GM12875 (cell line): ENCODE data around the gene ACACB.
A peak's percentile ranks its signal among the peaks of the same experiment; 100 is the strongest.

Experiments used
- H3K4me3 ChIP-seq: one replicate; pipeline ENCODE4 v1.5.1; 2011; ENCODE audit warnings: low read depth, low read length, control low read depth
- TF ChIP-seq, protein P1 (sequence below): IDR thresholded peaks from 2 replicates; pipeline ENCODE4 v1.5.1; 2011; ENCODE audit warnings: low read depth, mild to moderate bottlenecking, control low read depth, inconsistent platforms, low read length, moderate library complexity, borderline replicate concordance; ENCODE audit not compliant: insufficient read depth

The ACACB gene

DNA sequence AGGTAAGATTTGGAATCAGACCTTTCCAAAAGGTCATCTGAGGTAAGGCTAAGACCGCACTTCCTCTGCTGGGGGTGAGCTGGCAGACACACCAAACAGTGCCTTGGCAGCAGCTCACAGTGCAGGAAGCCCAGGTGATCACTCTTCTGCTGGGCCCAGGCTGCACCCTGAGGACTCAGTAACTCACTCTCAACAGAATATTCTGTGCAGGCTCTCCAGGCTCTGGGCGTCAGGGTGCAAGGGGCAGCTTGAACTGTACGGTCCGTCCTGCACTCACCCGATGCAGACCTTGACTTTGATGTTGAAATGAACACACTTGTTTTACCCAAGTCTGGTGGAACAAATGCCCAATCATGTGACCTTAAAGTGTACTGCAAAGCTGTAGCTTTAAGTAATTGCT lies 29.1 kb upstream of the ACACB start:
- no peak overlapping the region for H3K4me3 ChIP-seq
- TF ChIP-seq, protein P1, sequence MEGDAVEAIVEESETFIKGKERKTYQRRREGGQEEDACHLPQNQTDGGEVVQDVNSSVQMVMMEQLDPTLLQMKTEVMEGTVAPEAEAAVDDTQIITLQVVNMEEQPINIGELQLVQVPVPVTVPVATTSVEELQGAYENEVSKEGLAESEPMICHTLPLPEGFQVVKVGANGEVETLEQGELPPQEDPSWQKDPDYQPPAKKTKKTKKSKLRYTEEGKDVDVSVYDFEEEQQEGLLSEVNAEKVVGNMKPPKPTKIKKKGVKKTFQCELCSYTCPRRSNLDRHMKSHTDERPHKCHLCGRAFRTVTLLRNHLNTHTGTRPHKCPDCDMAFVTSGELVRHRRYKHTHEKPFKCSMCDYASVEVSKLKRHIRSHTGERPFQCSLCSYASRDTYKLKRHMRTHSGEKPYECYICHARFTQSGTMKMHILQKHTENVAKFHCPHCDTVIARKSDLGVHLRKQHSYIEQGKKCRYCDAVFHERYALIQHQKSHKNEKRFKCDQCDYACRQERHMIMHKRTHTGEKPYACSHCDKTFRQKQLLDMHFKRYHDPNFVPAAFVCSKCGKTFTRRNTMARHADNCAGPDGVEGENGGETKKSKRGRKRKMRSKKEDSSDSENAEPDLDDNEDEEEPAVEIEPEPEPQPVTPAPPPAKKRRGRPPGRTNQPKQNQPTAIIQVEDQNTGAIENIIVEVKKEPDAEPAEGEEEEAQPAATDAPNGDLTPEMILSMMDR: no peak

DNA sequence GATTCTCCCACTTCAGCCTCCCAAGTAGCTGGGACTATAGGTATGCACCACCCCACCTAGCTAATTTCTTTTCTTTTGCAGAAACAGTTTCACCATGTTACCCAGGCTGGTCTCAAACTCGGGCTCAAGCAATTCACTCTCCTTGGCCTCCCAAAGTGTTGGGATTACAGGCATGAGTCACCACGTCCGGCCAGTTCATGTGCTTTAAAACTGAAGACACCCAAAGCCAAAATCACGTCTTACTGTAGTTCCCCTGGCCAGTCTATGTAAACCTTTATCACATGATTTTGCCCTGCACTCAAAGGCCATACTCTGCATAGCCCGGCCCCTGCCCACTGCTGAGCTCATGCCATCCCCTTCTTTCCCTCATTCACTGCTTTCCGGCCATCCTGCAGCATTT lies 27.6 kb upstream of the ACACB start:
- H3K4me3 ChIP-seq: no peak overlapping the region
- TF ChIP-seq, protein P1: no peak

DNA sequence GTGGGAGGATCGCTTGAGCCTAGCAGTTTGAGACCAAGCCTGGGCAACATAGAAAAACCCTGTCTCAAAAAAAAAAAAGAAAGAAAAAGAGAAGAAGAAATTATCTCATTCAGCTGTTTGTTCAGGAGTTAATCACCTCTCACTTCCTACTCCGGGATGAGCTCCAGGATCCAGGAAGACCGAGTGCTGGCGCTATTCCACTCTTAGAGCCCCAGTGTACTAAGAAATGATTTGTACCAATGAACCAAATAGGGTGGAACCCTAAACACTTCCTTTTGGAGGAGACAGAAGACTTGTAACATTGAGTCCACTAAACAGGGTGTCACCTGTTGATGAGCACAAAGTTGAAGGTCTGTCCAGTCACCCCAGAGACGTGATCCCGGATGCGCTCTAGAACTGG lies 26.7 kb upstream of the ACACB start:
- TF ChIP-seq, protein P1: no peak
- no peak overlapping the region for H3K4me3 ChIP-seq

DNA sequence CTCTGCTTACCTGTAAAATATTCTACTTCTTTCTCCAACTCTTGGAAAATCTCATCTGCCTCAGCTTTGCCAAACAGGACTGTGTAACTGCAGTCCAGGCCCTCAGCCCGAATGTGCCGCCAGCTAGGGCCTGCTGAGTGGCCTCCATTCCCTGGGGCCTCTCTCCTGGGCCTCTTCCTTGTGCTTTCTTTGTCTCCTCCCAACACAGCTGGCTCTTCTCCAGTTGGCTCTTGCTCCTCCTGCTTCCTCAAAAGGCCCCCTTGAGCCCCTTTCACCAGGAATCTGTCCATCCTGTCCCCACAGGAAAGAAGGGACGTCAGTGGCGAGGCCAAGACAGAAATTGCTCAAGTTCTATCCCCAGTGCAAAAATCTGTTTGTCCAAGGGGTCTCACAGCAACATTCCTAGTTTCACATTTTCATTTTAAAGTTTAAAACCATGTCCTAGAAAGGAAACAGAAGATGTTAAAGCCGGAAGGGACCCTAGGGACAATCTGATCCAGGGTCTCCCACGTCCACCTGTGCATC lies 23.8 kb upstream of the ACACB start:
- TF ChIP-seq, protein P1: no peak
- peak overlapping the region; percentile 55 for H3K4me3 ChIP-seq

DNA sequence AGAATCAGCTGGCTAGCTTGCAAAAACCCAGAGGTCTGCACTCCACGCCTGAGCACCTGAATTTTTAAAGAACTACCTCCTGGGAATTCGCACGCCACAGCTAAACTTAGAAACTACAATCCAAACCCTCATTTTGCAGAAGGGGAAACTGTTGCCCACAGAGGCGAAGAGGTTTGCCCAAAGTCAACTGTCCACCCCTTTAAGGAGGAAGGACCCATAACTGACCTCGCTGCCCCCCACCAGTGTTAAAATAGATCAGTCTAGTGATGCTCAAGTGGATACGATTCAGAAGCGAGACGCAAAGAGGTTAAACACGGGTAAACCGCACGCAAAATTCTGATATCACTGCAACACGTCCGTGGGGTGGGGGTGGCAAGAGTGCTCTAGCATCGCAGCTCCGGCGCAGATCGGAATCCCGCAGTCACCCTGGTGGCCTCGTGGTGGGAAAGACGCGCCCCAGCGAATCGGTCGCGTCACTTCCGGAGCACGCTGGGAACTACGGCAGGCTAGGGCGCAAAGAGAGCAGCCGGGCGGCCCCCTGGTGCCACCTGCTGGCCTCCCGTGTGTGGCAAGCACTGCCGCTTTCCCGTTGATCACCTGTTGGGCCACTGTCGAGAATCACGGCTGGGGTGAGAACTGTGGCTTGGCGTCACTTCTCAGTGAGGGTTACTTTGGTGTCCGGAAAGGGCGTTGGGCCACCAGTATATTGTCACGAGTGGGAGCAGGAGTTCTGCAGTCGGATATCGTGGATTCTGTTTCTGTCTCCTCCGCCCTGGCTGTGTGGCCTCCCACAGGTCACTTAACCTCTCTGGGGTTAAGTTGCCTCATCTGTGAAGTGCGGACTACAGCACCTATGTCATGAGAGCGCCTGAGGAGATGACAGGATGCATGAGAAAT lies 23.1 kb upstream of the ACACB start, which contains the start of gene ALKBH2:
ALKBH2 (minus strand) TSS at position 451 of the 897 bp plus-strand sequence. CDS start 686 bp downstream, outside the sequence.
- TF ChIP-seq, protein P1: peak; percentile 97
- peak within 1 kb of the TSS; percentile 55 for H3K4me3 ChIP-seq

DNA sequence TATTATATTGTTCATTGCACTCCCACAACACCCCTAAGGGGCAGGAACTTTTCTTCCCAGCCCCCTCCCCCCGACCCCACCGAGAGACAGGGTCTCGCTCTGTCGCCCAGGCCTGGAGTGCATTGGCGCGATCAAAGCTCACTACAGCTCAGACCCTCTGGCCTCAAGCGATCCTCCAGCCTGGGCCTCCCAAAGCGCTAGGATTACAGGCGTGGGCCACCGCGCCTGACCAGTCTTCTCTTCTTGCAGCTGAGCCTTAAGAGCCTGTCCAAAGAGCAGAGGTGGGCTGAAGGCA lies 19.3 kb upstream of the ACACB start:
- H3K4me3 ChIP-seq: peak overlapping the region; percentile 70
- TF ChIP-seq, protein P1: no peak
